GM23248 (cell line): ENCODE data around the gene AJM1.

ENCODE experiments used
- EZH2 ChIP-seq: fragments of 200-600 bp; sonication (generic); IDR thresholded peaks from 2 replicates; pipeline ENCODE4 v1.6.1; 2018; ENCODE audit warnings: antibody characterized with exemption, mild to moderate bottlenecking; ENCODE audit not compliant: insufficient read depth, poor library complexity, severe bottlenecking
- EZH2phosphoT487 ChIP-seq: fragments of 200-600 bp; sonication (generic); IDR thresholded peaks from 2 replicates; pipeline ENCODE4 v1.6.1; 2018; ENCODE audit warnings: antibody characterized with exemption, moderate library complexity, mild to moderate bottlenecking, low read depth; ENCODE audit not compliant: insufficient read depth

DNA sequence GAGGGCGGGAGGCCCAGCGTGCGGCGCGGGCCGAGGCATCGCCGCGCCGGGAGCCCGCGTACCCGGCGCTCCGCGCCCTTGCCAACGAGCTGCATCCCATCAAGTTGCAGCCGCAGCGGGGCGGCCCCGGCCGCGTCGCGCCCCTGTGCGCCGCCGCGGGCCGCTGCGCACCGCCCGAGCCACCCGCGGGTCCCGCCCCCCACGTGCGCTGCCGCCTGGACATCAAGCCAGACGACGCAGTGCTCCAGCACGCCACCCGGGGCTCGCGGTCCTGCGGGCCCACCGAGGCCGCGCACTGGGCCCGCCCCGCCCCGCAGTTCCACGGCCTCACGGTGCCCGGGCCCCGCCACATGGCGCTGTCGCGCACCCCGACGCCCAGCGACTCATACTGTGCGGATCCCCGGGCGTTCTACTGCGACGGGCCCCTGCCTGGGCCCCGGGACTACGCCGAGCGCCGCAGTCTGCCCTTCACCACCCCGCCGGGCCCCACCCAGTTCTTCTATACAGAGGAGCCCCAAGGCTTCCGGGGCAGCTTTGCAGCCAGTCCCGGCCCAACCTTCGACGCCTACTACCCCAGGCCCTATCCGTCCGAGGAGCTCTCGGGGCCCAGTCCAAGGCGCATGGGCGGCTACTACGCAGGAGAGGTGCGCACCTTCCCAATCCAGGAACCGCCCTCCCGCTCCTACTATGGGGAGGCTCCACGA lies 2.6 kb downstream of the AJM1 start:
- TF ChIP-seq EZH2, result peak; percentile 83
- TF ChIP-seq EZH2phosphoT487, result peak; percentile 55; the same call in 1 of the 2 replicates
